Measurements from ENCODE around the gene ARHGAP45. TPM values are rescaled to one million over a fixed set of nuclear protein-coding genes. Genes with fewer than 3 reads are reported as not detected.

Gene ARHGAP45
- total and polyA plus RNA-seq, 9 of the 15 experiments (the other 6 are each of a cell fraction or from before 2014, with no cell fraction given): 0.08 to 22.1 (median 4.2) TPM

DNA sequence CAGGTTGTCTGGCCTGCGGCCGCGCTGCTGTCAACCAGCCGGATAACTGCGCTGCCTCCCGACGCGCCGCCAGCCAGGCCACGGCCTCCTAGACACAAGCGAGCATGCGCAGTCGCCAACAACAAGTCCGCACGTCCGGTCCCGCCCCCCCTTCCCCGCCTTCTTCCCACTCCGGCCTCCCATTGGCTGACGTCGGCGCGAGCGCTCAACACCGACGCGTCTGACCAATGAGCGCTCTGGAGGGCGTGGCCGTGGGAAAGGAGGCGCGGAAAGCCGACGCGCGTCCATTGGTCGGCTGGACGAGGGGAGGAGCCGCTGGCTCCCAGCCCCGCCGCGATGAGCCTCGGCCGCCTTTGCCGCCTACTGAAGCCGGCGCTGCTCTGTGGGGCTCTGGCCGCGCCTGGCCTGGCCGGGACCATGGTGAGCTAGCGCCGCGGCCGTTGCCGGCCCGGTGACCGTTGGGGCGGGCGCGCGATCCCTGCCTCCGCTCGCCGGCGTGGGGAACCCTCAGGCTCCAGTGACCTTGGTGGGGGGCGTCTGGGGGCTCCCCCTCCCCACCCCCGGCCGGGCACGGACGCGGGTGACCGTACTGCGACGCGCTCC is 36.8 kb downstream of the ARHGAP45 start, which contains the start of gene GPX4 (continued):
- TF ChIP-seq MAZ (CRISPR knock-in tag; conservative IDR thresholded peaks at IDR 0.05 in 1 of 2, IDR thresholded peaks at IDR 0.05 in 1 of 2) (peak in 1 of 2 experiments; percentile 7; a peak in 2 of 4 replicates), HDAC1 (IDR thresholded peaks at IDR 0.05) (peak in 1 of 2 experiments; percentile 70; a peak in 2 of 4 replicates), SP1 (CRISPR knock-in tag; IDR thresholded peaks at IDR 0.05) (peak; percentile 98), HCFC1 (IDR thresholded peaks at IDR 0.05; ENCODE audit: low read depth, low read length) (0 out of 2 replicates have a peak, but pooled peaks have one; percentile 12), PHF20 (IDR thresholded peaks at IDR 0.05; ENCODE audit: partially characterized antibody) (peak; percentile 51), MTA3 (IDR thresholded peaks at IDR 0.05; ENCODE audit: borderline replicate concordance) (peak; percentile 89; the same call in 1 of the 2 replicates), TAF7 (tag; IDR thresholded peaks at IDR 0.05) (no peak), CXXC5 (CRISPR knock-in tag; IDR thresholded peaks at IDR 0.05) (peak; percentile 80), RAD51 (IDR thresholded peaks at IDR 0.05; ENCODE audit: borderline replicate concordance, low read depth) (no peak), RBFOX2 (IDR thresholded peaks at IDR 0.05; ENCODE audit: low read depth, low read length) (peak; percentile 99), L3MBTL2 (IDR thresholded peaks at IDR 0.05) (peak; percentile 83; the same call in 1 of the 2 replicates), POLR2B (IDR thresholded peaks at IDR 0.05; ENCODE audit: low read depth, partially characterized antibody) (peak; percentile 85), MEIS2 (IDR thresholded peaks at IDR 0.05; ENCODE audit: partially characterized antibody) (peak; percentile 71), CREB1 (IDR thresholded peaks at IDR 0.05) (peak; percentile 45), CREB1 (CRISPR knock-in tag; IDR thresholded peaks at IDR 0.05) (peak; percentile 91), MYC (IDR thresholded peaks at IDR 0.05; ENCODE audit: low read depth, low read length) (0 out of 2 replicates have a peak, but pooled peaks have one; percentile 16), MYC (CRISPR knock-in tag; IDR thresholded peaks at IDR 0.05; ENCODE audit: borderline replicate concordance, low read depth) (no peak), CBX3 (IDR thresholded peaks at IDR 0.05; ENCODE audit: borderline replicate concordance in 1 of 2, low read length in 2 of 2) (peak in 1 of 2 experiments; percentile 8; a peak in 1 of 3 replicates), ZNF23 (CRISPR knock-in tag; IDR thresholded peaks at IDR 0.05) (no peak)
- TF ChIP-seq, protein P1, sequence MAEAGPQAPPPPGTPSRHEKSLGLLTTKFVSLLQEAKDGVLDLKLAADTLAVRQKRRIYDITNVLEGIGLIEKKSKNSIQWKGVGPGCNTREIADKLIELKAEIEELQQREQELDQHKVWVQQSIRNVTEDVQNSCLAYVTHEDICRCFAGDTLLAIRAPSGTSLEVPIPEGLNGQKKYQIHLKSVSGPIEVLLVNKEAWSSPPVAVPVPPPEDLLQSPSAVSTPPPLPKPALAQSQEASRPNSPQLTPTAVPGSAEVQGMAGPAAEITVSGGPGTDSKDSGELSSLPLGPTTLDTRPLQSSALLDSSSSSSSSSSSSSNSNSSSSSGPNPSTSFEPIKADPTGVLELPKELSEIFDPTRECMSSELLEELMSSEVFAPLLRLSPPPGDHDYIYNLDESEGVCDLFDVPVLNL (CRISPR knock-in tag; IDR thresholded peaks at IDR 0.05; ENCODE audit: low read depth): no peak
- TF ChIP-seq, protein P2, sequence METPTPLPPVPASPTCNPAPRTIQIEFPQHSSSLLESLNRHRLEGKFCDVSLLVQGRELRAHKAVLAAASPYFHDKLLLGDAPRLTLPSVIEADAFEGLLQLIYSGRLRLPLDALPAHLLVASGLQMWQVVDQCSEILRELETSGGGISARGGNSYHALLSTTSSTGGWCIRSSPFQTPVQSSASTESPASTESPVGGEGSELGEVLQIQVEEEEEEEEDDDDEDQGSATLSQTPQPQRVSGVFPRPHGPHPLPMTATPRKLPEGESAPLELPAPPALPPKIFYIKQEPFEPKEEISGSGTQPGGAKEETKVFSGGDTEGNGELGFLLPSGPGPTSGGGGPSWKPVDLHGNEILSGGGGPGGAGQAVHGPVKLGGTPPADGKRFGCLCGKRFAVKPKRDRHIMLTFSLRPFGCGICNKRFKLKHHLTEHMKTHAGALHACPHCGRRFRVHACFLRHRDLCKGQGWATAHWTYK (CRISPR knock-in tag; IDR thresholded peaks at IDR 0.05): peak; percentile 50; the same call in 1 of the 2 replicates
- TF ChIP-seq, protein P3, sequence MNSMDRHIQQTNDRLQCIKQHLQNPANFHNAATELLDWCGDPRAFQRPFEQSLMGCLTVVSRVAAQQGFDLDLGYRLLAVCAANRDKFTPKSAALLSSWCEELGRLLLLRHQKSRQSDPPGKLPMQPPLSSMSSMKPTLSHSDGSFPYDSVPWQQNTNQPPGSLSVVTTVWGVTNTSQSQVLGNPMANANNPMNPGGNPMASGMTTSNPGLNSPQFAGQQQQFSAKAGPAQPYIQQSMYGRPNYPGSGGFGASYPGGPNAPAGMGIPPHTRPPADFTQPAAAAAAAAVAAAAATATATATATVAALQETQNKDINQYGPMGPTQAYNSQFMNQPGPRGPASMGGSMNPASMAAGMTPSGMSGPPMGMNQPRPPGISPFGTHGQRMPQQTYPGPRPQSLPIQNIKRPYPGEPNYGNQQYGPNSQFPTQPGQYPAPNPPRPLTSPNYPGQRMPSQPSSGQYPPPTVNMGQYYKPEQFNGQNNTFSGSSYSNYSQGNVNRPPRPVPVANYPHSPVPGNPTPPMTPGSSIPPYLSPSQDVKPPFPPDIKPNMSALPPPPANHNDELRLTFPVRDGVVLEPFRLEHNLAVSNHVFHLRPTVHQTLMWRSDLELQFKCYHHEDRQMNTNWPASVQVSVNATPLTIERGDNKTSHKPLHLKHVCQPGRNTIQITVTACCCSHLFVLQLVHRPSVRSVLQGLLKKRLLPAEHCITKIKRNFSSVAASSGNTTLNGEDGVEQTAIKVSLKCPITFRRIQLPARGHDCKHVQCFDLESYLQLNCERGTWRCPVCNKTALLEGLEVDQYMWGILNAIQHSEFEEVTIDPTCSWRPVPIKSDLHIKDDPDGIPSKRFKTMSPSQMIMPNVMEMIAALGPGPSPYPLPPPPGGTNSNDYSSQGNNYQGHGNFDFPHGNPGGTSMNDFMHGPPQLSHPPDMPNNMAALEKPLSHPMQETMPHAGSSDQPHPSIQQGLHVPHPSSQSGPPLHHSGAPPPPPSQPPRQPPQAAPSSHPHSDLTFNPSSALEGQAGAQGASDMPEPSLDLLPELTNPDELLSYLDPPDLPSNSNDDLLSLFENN (IDR thresholded peaks at IDR 0.05; ENCODE audit: low read depth in 2 of 2, low read length in 2 of 2): 0 out of 4 replicates have a peak, but pooled peaks of 1 of the 2 experiments have one; percentile 47
- TF ChIP-seq, protein P4, sequence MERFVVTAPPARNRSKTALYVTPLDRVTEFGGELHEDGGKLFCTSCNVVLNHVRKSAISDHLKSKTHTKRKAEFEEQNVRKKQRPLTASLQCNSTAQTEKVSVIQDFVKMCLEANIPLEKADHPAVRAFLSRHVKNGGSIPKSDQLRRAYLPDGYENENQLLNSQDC (CRISPR knock-in tag; IDR thresholded peaks at IDR 0.05): peak; percentile 45; the same call in 1 of the 2 replicates
